Hepatocyte (in vitro differentiated cells): ENCODE data around the gene DNAJC5G.

Experiments used
- CTCF ChIP-seq: fragments of 200-600 bp; sonication (generic); IDR thresholded peaks from 2 replicates; pipeline ENCODE4 v1.5.1; 2016; ENCODE audit warnings: antibody characterized with exemption, mild to moderate bottlenecking; ENCODE audit not compliant: poor library complexity
- EZH2 ChIP-seq: fragments of 200-600 bp; sonication (generic); IDR thresholded peaks from 2 replicates; pipeline ENCODE4 v1.6.1; 2016; ENCODE audit warnings: antibody characterized with exemption, mild to moderate bottlenecking, borderline replicate concordance
- EZH2phosphoT487 ChIP-seq: fragments of 200-600 bp; sonication (generic); IDR thresholded peaks from one replicate; pipeline ENCODE4 v1.6.1; 2018; ENCODE audit warnings: antibody characterized with exemption, mild to moderate bottlenecking, low read depth, moderate library complexity; ENCODE audit not compliant: unreplicated experiment, severe bottlenecking

GRCh38 chr2:27261926-27262298, 13.3 kb upstream of the DNAJC5G start:
- peak; percentile 16 for TF ChIP-seq EZH2phosphoT487
- TF ChIP-seq EZH2: peak; percentile 91
- TF ChIP-seq CTCF: no peak
